ENCODE data around the gene ABCA9. TPM values are rescaled to one million over a fixed set of nuclear protein-coding genes. Genes with fewer than 3 reads are reported as not detected.

ABCA9 gene
- total RNA-seq, 2 experiments from 2014 or later, result 0.47 TPM; not detected in 1

- no peak overlapping the region for H3K27ac ChIP-seq (ENCODE audit: low read depth, low read length, poor library complexity, severe bottlenecking)
- POLR2A ChIA-PET, result no interaction called here
- DNase-seq (ENCODE audit: low spot score), result no peak
- no peak overlapping the region for H3K4me2 ChIP-seq (ENCODE audit: low read length)
- intact Hi-C loops (cut with micrococcal nuclease; ENCODE audit: unreplicated experiment), result no loop called here
- no peak for TF ChIP-seq CTCF (conservative IDR thresholded peaks at IDR 0.05; ENCODE audit: low read length)
- no peak for TF ChIP-seq EZH2phosphoT487 (IDR thresholded peaks at IDR 0.05; ENCODE audit: borderline replicate concordance, low read depth, low read length)
- H3K4me3 ChIP-seq (ENCODE audit: low read depth, low read length, poor library complexity, severe bottlenecking), result no peak overlapping the region
- no peaks in the 10 kb centered on the region for H3K9me3 ChIP-seq (ENCODE audit: low read length)
- H3K36me3 ChIP-seq (ENCODE audit: insufficient read depth, low read length), result no peaks in the 10 kb centered on the region
- no peak overlapping the region for H2AFZ ChIP-seq (ENCODE audit: low read length)
- no peaks in the 10 kb centered on the region for H3K9me2 ChIP-seq (ENCODE audit: insufficient read depth, low read length)
- no peaks in the 10 kb centered on the region for H4K20me1 ChIP-seq (ENCODE audit: insufficient read depth, low read length)
- H3K79me2 ChIP-seq (ENCODE audit: insufficient read depth, low read depth, low read length), result no peaks in the 10 kb centered on the region
- no TSS peak for BruUV-seq (replicated peaks)
- CTCF ChIA-PET (ENCODE audit: unreplicated experiment), result no interaction called here
- H3K4me1 ChIP-seq (ENCODE audit: insufficient read depth, low read length, poor library complexity, severe bottlenecking), result no peaks in the 10 kb centered on the region
Observed at GRCh38 chr17:68957944-68958343, 102.8 kb downstream of the ABCA9 start.

- ChIA-PET CTCF (ENCODE audit: unreplicated experiment) (no interaction called here), POLR2A (interaction anchor here (0.6 kb wide), 1 partner anchor 831 kb away, joined by 3 read pairs; no protein-coding TSS in a partner anchor)
- BruUV-seq (replicated peaks), result no TSS peak
- Histone ChIP-seq H4K20me1 (ENCODE audit: insufficient read depth, low read length) (no peaks in the 10 kb centered on the region), H3K79me2 (ENCODE audit: insufficient read depth, low read depth, low read length) (no peaks in the 10 kb centered on the region), H3K4me2 (ENCODE audit: low read length) (no peak within 1 kb of the TSS), H3K9me2 (ENCODE audit: insufficient read depth, low read length) (no peaks in the 10 kb centered on the region), H3K9me3 (ENCODE audit: low read length) (no peaks in the 10 kb centered on the region), H3K27ac (ENCODE audit: low read depth, low read length, poor library complexity, severe bottlenecking) (no peak within 1 kb of the TSS), H2AFZ (ENCODE audit: low read length) (no peak within 1 kb of the TSS), H3K36me3 (ENCODE audit: insufficient read depth, low read length) (no peaks in the 10 kb centered on the region), H3K4me3 (ENCODE audit: low read depth, low read length, poor library complexity, severe bottlenecking) (no peak within 1 kb of the TSS), H3K4me1 (ENCODE audit: insufficient read depth, low read length, poor library complexity, severe bottlenecking) (no peaks in the 10 kb centered on the region)
- DNase-seq (ENCODE audit: low spot score), result no peak
- intact Hi-C loops (cut with micrococcal nuclease; ENCODE audit: unreplicated experiment), result no loop called here
- no peak for TF ChIP-seq CTCF (conservative IDR thresholded peaks at IDR 0.05; ENCODE audit: low read length)
- no peak for TF ChIP-seq EZH2phosphoT487 (IDR thresholded peaks at IDR 0.05; ENCODE audit: borderline replicate concordance, low read depth, low read length)
Observed at GRCh38 chr17:68955181-68955841, 105.4 kb downstream of the ABCA9 start, which contains the start of gene ABCA8. Gene ABCA8, minus strand, starts transcription at chr17:68955392. Its CDS starts 13,358 bp downstream, at chr17:68942034.

DNA sequence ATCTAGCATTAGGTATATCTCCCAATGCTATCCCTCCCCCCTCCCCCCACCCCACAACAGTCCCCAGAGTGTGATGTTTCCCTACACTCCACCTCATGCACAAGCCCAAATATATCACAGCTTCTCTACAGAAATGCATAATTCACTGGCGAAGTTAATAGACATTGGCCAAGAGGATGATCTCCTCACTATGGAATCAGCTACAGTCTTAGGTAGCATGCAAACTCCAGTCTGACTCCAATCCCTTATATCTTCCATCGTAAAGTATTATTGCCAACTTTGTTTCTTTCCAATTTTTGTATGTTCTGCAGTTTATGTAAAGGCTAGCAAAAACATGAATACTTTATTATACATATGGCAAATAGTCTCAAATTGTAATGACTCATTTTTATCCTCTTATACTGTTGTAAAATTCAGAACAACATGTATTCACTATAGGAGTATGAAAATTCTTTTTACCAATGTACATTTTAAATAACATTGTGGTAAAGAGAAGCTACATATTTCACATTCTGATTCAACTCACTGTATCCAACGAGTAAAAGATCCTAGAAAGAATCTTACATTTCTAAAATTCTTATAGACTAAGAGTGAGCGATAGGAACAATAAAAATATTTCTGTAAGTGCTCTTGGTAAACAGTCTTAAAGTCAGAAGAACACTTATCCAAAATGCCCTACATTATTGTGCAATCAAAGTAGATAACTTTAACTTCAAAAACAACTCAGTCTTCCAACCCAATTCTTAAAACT is 106.4 kb downstream of the ABCA9 start:
- no peak overlapping the region for H2AFZ ChIP-seq (ENCODE audit: low read length)
- ChIA-PET CTCF (ENCODE audit: unreplicated experiment) (no interaction called here), POLR2A (interaction anchor here (0.6 kb wide), 1 partner anchor 832 kb away, joined by 3 read pairs; no protein-coding TSS in a partner anchor)

More for the DNA sequence above, 106.4 kb downstream of the ABCA9 start:
- no TSS peak for BruUV-seq (replicated peaks)
- Histone ChIP-seq H3K4me3 (ENCODE audit: low read depth, low read length, poor library complexity, severe bottlenecking) (no peak overlapping the region), H3K9me2 (ENCODE audit: insufficient read depth, low read length) (no peaks in the 10 kb centered on the region), H4K20me1 (ENCODE audit: insufficient read depth, low read length) (no peaks in the 10 kb centered on the region), H3K4me2 (ENCODE audit: low read length) (no peak overlapping the region), H3K9me3 (ENCODE audit: low read length) (no peaks in the 10 kb centered on the region), H3K36me3 (ENCODE audit: insufficient read depth, low read length) (no peaks in the 10 kb centered on the region), H3K4me1 (ENCODE audit: insufficient read depth, low read length, poor library complexity, severe bottlenecking) (no peaks in the 10 kb centered on the region), H3K27ac (ENCODE audit: low read depth, low read length, poor library complexity, severe bottlenecking) (no peak overlapping the region), H3K79me2 (ENCODE audit: insufficient read depth, low read depth, low read length) (no peaks in the 10 kb centered on the region)
- DNase-seq (ENCODE audit: low spot score), result no peak
- TF ChIP-seq CTCF (conservative IDR thresholded peaks at IDR 0.05; ENCODE audit: low read length) (no peak), EZH2phosphoT487 (IDR thresholded peaks at IDR 0.05; ENCODE audit: borderline replicate concordance, low read depth, low read length) (no peak)
- intact Hi-C loops (cut with micrococcal nuclease; ENCODE audit: unreplicated experiment), result no loop called here
